GM12873 (cell line): ENCODE results near the gene IRF2BPL.

Experiments
- TF ChIP-seq, protein P1 (sequence below): IDR thresholded peaks from 2 replicates; pipeline ENCODE4 v1.5.1; 2012; ENCODE audit warnings: low read depth, mild to moderate bottlenecking, moderate library complexity, low read length, control low read depth; ENCODE audit not compliant: insufficient read depth; ENCODE audit errors: missing control alignments

Gene IRF2BPL

DNA sequence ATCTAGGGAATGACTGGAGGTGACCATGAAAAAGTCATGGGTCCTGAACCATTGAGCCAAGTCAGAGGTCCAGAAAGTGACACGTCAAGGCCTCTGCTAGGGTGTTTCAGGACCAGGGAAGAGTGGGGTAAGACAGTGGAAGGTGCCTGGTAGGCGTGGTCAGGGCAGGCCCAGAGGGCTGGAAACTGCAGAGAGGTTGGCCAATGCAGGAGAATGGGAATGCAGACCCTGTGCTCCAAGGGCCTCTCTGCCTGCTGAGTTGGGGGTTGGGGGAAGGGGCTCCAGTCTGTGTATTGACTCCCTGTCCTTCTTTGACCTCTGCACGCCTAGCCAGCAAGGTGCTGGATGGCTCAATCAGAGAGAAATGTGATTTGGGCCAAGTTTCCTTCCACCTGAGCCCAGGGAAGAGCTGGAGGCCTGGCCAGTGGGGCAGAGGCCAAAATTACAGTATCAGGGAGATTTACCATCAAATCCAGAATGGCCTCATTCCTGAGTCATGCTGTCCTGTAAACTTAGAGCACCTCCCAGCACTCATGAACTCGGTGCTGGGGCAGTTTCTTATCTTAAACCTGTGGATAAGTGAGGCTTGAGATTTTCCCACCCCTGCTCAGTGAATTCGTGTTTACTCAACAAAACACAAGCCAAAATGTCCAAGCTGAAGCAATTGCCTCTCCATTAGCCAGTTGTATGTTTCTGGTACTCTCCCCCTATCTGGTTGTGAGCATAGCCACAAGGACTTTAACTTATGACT is 24.4 kb downstream of the IRF2BPL start:
- TF ChIP-seq, protein P1, sequence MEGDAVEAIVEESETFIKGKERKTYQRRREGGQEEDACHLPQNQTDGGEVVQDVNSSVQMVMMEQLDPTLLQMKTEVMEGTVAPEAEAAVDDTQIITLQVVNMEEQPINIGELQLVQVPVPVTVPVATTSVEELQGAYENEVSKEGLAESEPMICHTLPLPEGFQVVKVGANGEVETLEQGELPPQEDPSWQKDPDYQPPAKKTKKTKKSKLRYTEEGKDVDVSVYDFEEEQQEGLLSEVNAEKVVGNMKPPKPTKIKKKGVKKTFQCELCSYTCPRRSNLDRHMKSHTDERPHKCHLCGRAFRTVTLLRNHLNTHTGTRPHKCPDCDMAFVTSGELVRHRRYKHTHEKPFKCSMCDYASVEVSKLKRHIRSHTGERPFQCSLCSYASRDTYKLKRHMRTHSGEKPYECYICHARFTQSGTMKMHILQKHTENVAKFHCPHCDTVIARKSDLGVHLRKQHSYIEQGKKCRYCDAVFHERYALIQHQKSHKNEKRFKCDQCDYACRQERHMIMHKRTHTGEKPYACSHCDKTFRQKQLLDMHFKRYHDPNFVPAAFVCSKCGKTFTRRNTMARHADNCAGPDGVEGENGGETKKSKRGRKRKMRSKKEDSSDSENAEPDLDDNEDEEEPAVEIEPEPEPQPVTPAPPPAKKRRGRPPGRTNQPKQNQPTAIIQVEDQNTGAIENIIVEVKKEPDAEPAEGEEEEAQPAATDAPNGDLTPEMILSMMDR, result no peak

DNA sequence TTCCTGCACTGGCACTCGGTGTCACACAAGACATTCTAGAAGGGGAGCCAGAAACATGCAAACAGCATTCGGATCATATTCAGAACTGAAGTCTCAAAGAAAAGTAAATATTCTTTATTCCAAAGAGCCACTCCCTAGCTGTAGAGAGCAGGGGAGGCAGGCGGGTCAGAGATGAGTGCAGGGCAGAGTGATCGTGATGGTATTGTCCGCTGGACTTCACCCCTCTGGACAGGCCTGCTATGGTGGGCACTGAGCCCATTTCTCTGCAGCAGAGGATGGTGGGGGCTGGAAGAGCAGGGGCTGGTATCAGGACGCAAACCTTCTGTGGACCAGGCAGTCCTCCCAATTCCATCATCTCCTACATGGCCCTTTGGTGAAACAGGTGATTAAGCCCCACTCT is 25.6 kb downstream of the IRF2BPL start:
- TF ChIP-seq, protein P1, result no peak

DNA sequence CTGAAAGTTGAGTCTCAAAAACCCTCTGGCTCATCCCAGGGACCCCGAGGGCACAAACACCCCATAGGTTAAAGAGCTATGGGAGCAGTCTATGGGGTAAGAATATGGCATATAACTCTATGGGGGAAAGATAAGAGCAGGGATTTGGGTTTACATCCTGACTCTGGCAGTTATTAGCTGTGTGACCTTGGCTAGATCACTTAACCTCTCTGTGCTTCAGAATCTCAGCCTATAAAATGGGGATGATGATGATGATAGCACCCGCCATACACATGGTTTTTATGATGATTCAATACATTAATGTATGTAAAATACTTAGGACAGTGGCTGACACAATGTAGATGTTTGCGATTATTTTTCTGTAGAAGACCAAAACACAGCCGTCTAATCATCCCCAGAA is 26.2 kb downstream of the IRF2BPL start:
- TF ChIP-seq, protein P1, result no peak

DNA sequence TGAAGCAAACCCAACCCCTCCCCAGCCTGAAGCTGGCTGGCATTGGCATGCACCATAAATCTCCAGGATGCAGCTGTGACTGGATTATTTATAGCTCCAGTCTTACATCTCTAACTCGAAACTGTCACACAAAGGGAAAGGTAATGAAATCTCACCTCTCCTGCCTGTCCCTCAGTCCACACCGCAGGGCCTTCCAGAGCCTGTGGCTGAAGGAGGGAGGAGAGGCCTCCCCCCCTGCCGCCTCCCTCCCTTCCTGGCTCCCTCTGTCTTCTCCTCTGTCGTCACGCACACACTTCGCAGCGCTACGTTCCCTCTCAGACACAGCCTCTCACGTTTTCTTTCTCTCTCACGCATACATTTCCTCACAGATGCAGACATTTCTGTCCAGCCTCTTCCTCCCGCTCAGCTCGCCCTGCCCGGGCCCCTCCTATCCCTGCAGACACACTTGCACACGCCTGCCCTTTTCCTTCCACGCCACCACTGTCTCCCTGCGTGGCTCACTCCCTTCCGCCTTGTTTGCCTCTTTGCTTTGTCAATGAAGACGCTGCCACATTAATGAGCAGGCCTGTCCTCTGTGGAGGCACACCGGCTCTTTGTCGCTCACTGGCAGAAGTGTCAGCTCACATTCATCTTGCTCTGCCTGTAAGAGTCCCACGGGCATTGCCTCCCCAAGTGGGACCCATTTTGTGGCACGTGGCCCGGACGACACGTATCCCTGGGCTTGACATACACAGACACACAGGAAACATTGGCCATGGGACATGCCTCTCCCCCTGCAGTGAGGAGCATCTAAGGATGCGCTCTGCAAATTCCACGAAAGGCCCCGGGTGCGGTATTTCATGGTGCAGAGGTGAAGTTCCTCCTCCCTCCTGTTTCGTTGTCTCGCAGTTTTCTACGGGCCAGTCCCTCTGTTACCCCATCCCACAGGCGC is 27.9 kb downstream of the IRF2BPL start:
- TF ChIP-seq, protein P1, result no peak

DNA sequence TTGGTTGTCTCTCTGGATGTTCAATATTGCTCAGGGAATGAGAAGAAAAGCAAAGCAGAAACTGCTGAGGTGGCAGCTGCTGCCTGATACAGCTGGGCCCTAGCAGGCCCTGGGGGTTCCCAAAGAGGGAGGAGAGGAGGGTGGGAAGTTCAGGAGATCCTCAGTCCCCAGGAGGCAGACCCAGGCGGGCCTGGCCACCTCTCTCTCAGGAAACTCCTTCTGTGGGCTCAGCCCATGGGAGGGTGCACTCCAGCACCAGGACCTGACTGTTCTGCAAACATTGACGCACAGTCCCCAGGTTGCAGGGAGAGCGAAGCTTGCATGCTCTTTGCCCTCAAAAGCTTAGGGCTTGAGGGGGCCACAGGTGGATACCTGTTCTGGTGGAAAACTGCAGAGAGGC is 29.6 kb downstream of the IRF2BPL start:
- TF ChIP-seq, protein P1, result no peak

DNA sequence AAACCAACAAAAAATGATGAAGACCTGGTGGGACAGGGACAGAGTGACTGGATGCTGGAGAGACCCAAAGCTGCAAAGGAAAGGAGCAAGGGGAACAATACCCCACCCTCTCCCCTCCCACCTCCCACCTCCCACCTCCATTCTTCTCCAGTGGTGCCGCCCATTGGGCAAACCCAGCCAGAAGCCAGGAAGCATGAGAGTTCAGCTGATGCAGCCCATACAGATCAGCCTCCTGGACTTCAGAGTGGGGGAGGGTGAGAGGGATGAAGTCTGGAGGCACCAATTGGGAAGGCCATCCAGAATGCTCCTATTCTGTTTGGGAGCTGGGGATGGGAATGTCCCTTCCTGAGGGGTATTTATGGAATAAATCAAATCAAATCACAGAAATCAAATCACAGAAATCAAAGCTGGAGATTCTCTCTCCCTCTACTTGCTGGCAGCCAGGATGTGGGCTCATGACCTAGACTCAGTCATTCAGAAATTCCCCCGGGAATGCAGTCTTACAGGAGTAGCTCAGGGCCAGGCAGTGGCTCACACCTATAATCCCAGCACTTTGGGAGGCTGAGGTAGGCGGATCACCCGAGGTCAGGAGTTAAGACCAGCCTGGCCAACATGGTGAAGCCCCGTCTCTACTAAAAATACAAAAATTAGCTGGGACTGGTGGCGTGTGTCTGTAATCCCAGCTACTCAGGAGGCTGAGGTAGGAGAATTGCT is 31.1 kb downstream of the IRF2BPL start:
- TF ChIP-seq, protein P1, result no peak

DNA sequence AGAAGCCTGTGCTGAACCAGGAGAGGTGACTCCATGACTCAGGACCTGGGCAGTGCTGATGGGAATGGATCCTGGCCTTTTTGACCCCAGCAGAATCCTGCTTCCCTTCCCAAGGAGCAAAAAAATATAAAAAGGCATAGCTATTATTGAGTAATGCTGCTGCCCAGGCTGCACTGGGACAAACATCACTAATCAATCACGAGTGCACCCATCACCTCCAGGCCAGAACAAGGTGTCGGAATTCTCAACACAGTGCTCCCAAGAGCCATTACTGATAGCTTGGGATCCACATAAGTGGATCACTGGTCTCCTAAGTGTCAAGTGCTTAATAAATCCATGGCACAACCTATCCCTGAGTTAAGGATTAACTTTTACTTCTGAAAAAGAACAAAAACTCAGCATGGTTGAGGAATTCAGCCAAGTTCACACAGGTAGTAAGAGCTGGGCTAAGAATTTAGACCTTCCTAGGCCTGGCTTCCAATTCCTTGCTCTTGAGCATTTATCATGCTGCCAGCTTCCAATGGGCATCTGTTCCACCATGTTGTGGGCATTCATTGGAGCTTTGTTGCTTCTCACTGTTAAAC is 31.9 kb downstream of the IRF2BPL start:
- TF ChIP-seq, protein P1, result no peak
